GM23338 (cell line): Measurements from ENCODE around the gene TIMP4. TPM values are rescaled to one million over a fixed set of nuclear protein-coding genes. Genes with fewer than 3 reads are reported as not detected.

Source experiments
- ATAC-seq: fragments of 200-7000 bp; cut with Tn5 transposase; 3 replicates; pipeline ENCODE4 v1.9.1; 2020
- DNase-seq: peaks from one replicate; pipeline ENCODE4 v3.0.0-alpha.2; 2015; ENCODE audit warnings: low spot score
- H2AFZ ChIP-seq: fragments of 200-600 bp; sonication (generic); 2 replicates; pipeline ENCODE4 v1.8.0; 2016; ENCODE audit warnings: antibody characterized with exemption, mild to moderate bottlenecking, moderate library complexity
- H3F3A ChIP-seq: fragments of 200-600 bp; sonication (generic); replicated peaks from 2 replicates; pipeline ENCODE4 v1.8.0; 2017; ENCODE audit warnings: antibody characterized with exemption, mixed run types, low read depth
- H3K27ac ChIP-seq: fragments of 200-600 bp; sonication (generic); 2 replicates; pipeline ENCODE4 v1.6.1; 2016; ENCODE audit warnings: low read depth
- H3K27me3 ChIP-seq: fragments of 200-600 bp; sonication (generic); 2 replicates; pipeline ENCODE4 v1.8.0; 2016; ENCODE audit warnings: mild to moderate bottlenecking, mixed run types, moderate library complexity; ENCODE audit not compliant: insufficient read depth
- H3K36me3 ChIP-seq: fragments of 200-600 bp; sonication (generic); 2 replicates; pipeline ENCODE4 v1.8.0; 2016; ENCODE audit warnings: mild to moderate bottlenecking; ENCODE audit not compliant: insufficient read depth
- H3K4me1 ChIP-seq: fragments of 200-600 bp; sonication (generic); 2 replicates; pipeline ENCODE4 v1.8.0; 2016; ENCODE audit warnings: mild to moderate bottlenecking, moderate library complexity; ENCODE audit not compliant: insufficient read depth
- H3K4me2 ChIP-seq: fragments of 200-600 bp; sonication (generic); 2 replicates; pipeline ENCODE4 v1.7.1; 2017; ENCODE audit warnings: mixed run types
- H3K4me3 ChIP-seq: fragments of 200-600 bp; sonication (generic); 2 replicates; pipeline ENCODE4 v1.6.1; 2016; ENCODE audit warnings: mixed run types
- H3K79me2 ChIP-seq: fragments of 200-600 bp; sonication (generic); replicated peaks from 2 replicates; pipeline ENCODE4 v1.8.0; 2017; ENCODE audit warnings: mild to moderate bottlenecking; ENCODE audit not compliant: insufficient read depth
- H3K9me2 ChIP-seq: fragments of 200-600 bp; sonication (generic); 2 replicates; pipeline ENCODE4 v1.8.0; 2017; ENCODE audit not compliant: insufficient read depth
- H4K20me1 ChIP-seq: fragments of 200-600 bp; sonication (generic); replicated peaks from 2 replicates; pipeline ENCODE4 v1.8.0; 2017; ENCODE audit warnings: mild to moderate bottlenecking; ENCODE audit not compliant: insufficient read depth
- H3K27ac Mint-ChIP-seq: 2 replicates; pipeline ENCODE4 v1.8.0; 2020; ENCODE audit warnings: inconsistent platforms, mild to moderate bottlenecking, moderate library complexity, mixed read lengths
- H3K27me3 Mint-ChIP-seq: 3 replicates; pipeline ENCODE4 v1.8.0; 2022; ENCODE audit warnings: low read depth, mild to moderate bottlenecking, moderate library complexity, mixed read lengths, inconsistent platforms; ENCODE audit not compliant: insufficient read depth, poor library complexity
- H3K36me3 Mint-ChIP-seq: 3 replicates; pipeline ENCODE4 v1.8.0; 2021; ENCODE audit warnings: low read depth, mild to moderate bottlenecking, inconsistent platforms, moderate library complexity, mixed read lengths
- H3K4me1 Mint-ChIP-seq: 3 replicates; pipeline ENCODE4 v1.8.0; 2020; ENCODE audit warnings: mild to moderate bottlenecking, inconsistent platforms, mixed read lengths
- H3K4me3 Mint-ChIP-seq: 3 replicates; pipeline ENCODE4 v1.8.0; 2021; ENCODE audit warnings: moderate library complexity, mild to moderate bottlenecking, inconsistent platforms, mixed read lengths
- H3K9me3 Mint-ChIP-seq: 3 replicates; pipeline ENCODE4 v1.8.0; 2020; ENCODE audit warnings: moderate library complexity, mild to moderate bottlenecking, inconsistent platforms, mixed read lengths
- CREB1 ChIP-seq: fragments of 250-450 bp; sonication (Bioruptor Pico); IDR thresholded peaks from 2 replicates; pipeline ENCODE4 v1.5.0; 2020; ENCODE audit warnings: low read depth, mild to moderate bottlenecking, moderate library complexity
- EZH2 ChIP-seq: fragments of 200-600 bp; sonication (generic); IDR thresholded peaks from one replicate; pipeline ENCODE4 v1.8.0; 2017; ENCODE audit warnings: antibody characterized with exemption, mild to moderate bottlenecking, low read depth; ENCODE audit not compliant: unreplicated experiment
- EZH2phosphoT487 ChIP-seq: fragments of 200-600 bp; sonication (generic); IDR thresholded peaks from one replicate; pipeline ENCODE4 v1.8.1; 2018; ENCODE audit warnings: antibody characterized with exemption; ENCODE audit not compliant: unreplicated experiment
- JUNB ChIP-seq: IDR thresholded peaks from one replicate; pipeline ENCODE4 v1.6.1; 2016; ENCODE audit warnings: antibody characterized with exemption; ENCODE audit not compliant: unreplicated experiment
- NANOG ChIP-seq: IDR thresholded peaks from 2 replicates; pipeline ENCODE4 v1.6.1; 2016; ENCODE audit warnings: antibody characterized with exemption, borderline replicate concordance
- POLR2AphosphoS5 ChIP-seq: IDR thresholded peaks from 2 replicates; pipeline ENCODE4 v1.6.1; 2016; ENCODE audit warnings: antibody characterized with exemption, low read depth
- STAT1 ChIP-seq: IDR thresholded peaks from one replicate; pipeline ENCODE4 v1.6.1; 2016; ENCODE audit warnings: antibody characterized with exemption; ENCODE audit not compliant: unreplicated experiment
- ZNF114 ChIP-seq: fragments of 250-450 bp; sonication (Bioruptor Pico); IDR thresholded peaks from 2 replicates; pipeline ENCODE4 v1.5.0; 2020; ENCODE audit warnings: mild to moderate bottlenecking, moderate library complexity
- ZNF331 ChIP-seq: fragments of 250-450 bp; sonication (Bioruptor Pico); IDR thresholded peaks from 2 replicates; pipeline ENCODE4 v1.5.0; 2020; ENCODE audit warnings: low read depth, mild to moderate bottlenecking, moderate library complexity
- polyA plus RNA-seq: library from polyadenylated mRNA; unstranded; fragments of >200 nt; fragmentation: Nextera tagmentation; extraction: Ambion mirVana; gene quantifications from 2 replicates; pipeline ENCODE4 v1.2.1, GENCODE V29; 2016
- total RNA-seq: library from RNA; depleted of rRNA; stranded (reverse); fragments of >200 nt; shearing (Covaris generic); gene quantifications from 2 replicates; pipeline ENCODE4 v1.2.3, GENCODE V29; 2014
- TF ChIP-seq, protein P1 (sequence below): fragments of 250-450 bp; sonication (Bioruptor Pico); IDR thresholded peaks from 2 replicates; pipeline ENCODE4 v1.5.0; 2020; ENCODE audit warnings: mild to moderate bottlenecking, moderate library complexity
- TF ChIP-seq, protein P2 (sequence below): IDR thresholded peaks from 2 replicates; pipeline ENCODE4 v1.6.1; 2016; ENCODE audit warnings: antibody characterized with exemption
- TF ChIP-seq, protein P3 (sequence below), 2 experiments: fragments of 200-600 bp in 1 of 2; sonication (generic) in 1 of 2; conservative IDR thresholded peaks; 2 replicates each; pipeline versions ENCODE4 v1.5.1 to v1.6.1; 2016 to 2017; ENCODE audit warnings: antibody characterized with exemption in 2 of 2, low read depth in 2 of 2, mild to moderate bottlenecking in 2 of 2, moderate library complexity in 1 of 2
- TF ChIP-seq, protein P4 (sequence below): IDR thresholded peaks from one replicate; pipeline ENCODE4 v1.6.1; 2018; ENCODE audit warnings: antibody characterized with exemption; ENCODE audit not compliant: unreplicated experiment

Gene TIMP4
- total and polyA plus RNA-seq, 2 experiments from 2014 or later: 6.7 to 11.1 TPM

DNA sequence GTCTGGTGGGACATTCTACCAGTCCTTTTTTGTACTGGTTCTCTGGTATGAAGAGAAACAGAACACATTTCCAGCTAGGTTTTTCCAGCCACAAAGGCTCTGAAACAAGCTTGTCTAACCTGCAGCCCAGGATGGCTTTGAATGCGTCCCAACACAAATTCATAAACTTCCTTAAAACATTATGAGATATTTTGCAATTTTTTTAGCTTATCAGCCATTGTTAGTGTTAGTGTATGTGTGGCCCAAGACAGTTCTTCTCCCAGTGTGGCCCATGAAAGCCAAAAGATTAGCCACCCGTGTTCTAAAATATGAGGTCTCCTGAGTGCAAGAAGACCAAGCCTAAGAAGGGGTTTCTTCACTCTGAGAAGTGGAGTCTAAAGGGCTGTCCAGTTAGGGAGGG lies 18.4 kb upstream of the TIMP4 start:
- Histone ChIP-seq H3F3A (no peaks in the 10 kb centered on the region), H3K36me3 (peaks cover 3% of the 10 kb centered on the region; the same call in 1 of the 2 replicates), H3K9me2 (no peaks in the 10 kb centered on the region), H2AFZ (no peak overlapping the region), H4K20me1 (no peaks in the 10 kb centered on the region), H3K27ac (no peak overlapping the region), H3K4me3 (no peak overlapping the region), H3K4me1 (no peaks in the 10 kb centered on the region), H3K4me2 (no peak overlapping the region), H3K27me3 (no peaks in the 10 kb centered on the region), H3K79me2 (no peaks in the 10 kb centered on the region)
- ATAC-seq (no peak), DNase-seq (no peak)
- Mint-ChIP-seq H3K9me3 (peaks cover 18% of the 10 kb centered on the region), H3K4me1 (no peaks in the 10 kb centered on the region), H3K4me3 (no peak overlapping the region), H3K36me3 (peaks cover 18% of the 10 kb centered on the region), H3K27me3 (peaks cover 3% of the 10 kb centered on the region), H3K27ac (no peak overlapping the region)
- TF ChIP-seq JUNB (no peak), CREB1 (no peak), ZNF331 (CRISPR knock-in tag) (no peak), NANOG (no peak), EZH2phosphoT487 (no peak), EZH2 (no peak), STAT1 (no peak), POLR2AphosphoS5 (no peak), ZNF114 (CRISPR knock-in tag) (no peak)
- TF ChIP-seq, protein P1, sequence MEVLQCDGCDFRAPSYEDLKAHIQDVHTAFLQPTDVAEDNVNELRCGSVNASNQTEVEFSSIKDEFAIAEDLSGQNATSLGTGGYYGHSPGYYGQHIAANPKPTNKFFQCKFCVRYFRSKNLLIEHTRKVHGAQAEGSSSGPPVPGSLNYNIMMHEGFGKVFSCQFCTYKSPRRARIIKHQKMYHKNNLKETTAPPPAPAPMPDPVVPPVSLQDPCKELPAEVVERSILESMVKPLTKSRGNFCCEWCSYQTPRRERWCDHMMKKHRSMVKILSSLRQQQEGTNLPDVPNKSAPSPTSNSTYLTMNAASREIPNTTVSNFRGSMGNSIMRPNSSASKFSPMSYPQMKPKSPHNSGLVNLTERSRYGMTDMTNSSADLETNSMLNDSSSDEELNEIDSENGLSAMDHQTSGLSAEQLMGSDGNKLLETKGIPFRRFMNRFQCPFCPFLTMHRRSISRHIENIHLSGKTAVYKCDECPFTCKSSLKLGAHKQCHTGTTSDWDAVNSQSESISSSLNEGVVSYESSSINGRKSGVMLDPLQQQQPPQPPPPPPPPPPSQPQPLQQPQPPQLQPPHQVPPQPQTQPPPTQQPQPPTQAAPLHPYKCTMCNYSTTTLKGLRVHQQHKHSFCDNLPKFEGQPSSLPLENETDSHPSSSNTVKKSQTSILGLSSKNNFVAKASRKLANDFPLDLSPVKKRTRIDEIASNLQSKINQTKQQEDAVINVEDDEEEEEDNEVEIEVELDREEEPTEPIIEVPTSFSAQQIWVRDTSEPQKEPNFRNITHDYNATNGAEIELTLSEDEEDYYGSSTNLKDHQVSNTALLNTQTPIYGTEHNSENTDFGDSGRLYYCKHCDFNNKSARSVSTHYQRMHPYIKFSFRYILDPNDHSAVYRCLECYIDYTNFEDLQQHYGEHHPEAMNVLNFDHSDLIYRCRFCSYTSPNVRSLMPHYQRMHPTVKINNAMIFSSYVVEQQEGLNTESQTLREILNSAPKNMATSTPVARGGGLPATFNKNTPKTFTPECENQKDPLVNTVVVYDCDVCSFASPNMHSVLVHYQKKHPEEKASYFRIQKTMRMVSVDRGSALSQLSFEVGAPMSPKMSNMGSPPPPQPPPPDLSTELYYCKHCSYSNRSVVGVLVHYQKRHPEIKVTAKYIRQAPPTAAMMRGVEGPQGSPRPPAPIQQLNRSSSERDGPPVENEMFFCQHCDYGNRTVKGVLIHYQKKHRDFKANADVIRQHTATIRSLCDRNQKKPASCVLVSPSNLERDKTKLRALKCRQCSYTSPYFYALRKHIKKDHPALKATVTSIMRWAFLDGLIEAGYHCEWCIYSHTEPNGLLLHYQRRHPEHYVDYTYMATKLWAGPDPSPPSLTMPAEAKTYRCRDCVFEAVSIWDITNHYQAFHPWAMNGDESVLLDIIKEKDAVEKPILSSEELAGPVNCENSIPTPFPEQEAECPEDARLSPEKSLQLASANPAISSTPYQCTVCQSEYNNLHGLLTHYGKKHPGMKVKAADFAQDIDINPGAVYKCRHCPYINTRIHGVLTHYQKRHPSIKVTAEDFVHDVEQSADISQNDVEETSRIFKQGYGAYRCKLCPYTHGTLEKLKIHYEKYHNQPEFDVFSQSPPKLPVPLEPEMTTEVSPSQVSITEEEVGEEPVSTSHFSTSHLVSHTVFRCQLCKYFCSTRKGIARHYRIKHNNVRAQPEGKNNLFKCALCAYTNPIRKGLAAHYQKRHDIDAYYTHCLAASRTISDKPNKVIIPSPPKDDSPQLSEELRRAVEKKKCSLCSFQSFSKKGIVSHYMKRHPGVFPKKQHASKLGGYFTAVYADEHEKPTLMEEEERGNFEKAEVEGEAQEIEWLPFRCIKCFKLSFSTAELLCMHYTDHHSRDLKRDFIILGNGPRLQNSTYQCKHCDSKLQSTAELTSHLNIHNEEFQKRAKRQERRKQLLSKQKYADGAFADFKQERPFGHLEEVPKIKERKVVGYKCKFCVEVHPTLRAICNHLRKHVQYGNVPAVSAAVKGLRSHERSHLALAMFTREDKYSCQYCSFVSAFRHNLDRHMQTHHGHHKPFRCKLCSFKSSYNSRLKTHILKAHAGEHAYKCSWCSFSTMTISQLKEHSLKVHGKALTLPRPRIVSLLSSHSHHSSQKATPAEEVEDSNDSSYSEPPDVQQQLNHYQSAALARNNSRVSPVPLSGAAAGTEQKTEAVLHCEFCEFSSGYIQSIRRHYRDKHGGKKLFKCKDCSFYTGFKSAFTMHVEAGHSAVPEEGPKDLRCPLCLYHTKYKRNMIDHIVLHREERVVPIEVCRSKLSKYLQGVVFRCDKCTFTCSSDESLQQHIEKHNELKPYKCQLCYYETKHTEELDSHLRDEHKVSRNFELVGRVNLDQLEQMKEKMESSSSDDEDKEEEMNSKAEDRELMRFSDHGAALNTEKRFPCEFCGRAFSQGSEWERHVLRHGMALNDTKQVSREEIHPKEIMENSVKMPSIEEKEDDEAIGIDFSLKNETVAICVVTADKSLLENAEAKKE (CRISPR knock-in tag): no peak
- TF ChIP-seq, protein P2, sequence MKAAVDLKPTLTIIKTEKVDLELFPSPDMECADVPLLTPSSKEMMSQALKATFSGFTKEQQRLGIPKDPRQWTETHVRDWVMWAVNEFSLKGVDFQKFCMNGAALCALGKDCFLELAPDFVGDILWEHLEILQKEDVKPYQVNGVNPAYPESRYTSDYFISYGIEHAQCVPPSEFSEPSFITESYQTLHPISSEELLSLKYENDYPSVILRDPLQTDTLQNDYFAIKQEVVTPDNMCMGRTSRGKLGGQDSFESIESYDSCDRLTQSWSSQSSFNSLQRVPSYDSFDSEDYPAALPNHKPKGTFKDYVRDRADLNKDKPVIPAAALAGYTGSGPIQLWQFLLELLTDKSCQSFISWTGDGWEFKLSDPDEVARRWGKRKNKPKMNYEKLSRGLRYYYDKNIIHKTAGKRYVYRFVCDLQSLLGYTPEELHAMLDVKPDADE: no peak
- TF ChIP-seq, protein P3, sequence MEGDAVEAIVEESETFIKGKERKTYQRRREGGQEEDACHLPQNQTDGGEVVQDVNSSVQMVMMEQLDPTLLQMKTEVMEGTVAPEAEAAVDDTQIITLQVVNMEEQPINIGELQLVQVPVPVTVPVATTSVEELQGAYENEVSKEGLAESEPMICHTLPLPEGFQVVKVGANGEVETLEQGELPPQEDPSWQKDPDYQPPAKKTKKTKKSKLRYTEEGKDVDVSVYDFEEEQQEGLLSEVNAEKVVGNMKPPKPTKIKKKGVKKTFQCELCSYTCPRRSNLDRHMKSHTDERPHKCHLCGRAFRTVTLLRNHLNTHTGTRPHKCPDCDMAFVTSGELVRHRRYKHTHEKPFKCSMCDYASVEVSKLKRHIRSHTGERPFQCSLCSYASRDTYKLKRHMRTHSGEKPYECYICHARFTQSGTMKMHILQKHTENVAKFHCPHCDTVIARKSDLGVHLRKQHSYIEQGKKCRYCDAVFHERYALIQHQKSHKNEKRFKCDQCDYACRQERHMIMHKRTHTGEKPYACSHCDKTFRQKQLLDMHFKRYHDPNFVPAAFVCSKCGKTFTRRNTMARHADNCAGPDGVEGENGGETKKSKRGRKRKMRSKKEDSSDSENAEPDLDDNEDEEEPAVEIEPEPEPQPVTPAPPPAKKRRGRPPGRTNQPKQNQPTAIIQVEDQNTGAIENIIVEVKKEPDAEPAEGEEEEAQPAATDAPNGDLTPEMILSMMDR (conservative IDR thresholded peaks at IDR 0.05; ENCODE audit: low read depth in 2 of 2): no peak
- TF ChIP-seq, protein P4, sequence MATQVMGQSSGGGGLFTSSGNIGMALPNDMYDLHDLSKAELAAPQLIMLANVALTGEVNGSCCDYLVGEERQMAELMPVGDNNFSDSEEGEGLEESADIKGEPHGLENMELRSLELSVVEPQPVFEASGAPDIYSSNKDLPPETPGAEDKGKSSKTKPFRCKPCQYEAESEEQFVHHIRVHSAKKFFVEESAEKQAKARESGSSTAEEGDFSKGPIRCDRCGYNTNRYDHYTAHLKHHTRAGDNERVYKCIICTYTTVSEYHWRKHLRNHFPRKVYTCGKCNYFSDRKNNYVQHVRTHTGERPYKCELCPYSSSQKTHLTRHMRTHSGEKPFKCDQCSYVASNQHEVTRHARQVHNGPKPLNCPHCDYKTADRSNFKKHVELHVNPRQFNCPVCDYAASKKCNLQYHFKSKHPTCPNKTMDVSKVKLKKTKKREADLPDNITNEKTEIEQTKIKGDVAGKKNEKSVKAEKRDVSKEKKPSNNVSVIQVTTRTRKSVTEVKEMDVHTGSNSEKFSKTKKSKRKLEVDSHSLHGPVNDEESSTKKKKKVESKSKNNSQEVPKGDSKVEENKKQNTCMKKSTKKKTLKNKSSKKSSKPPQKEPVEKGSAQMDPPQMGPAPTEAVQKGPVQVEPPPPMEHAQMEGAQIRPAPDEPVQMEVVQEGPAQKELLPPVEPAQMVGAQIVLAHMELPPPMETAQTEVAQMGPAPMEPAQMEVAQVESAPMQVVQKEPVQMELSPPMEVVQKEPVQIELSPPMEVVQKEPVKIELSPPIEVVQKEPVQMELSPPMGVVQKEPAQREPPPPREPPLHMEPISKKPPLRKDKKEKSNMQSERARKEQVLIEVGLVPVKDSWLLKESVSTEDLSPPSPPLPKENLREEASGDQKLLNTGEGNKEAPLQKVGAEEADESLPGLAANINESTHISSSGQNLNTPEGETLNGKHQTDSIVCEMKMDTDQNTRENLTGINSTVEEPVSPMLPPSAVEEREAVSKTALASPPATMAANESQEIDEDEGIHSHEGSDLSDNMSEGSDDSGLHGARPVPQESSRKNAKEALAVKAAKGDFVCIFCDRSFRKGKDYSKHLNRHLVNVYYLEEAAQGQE: no peak
